ENCODE measurements around the gene ZKSCAN1.
"Not testable (repeated sequence)": the region's sequence is repeated elsewhere in the genome, so short reads cannot be mapped to it uniquely, and the experiment has no call there.

Gene ZKSCAN1

GRCh38 chr7:100015232-100016214 is at the start of gene ZKSCAN1:
Gene ZKSCAN1 (plus strand): TSS chr7:100015596. CDS start chr7:100023507, 7,911 bp downstream.
- peak; percentile 90 for DNase-seq

- no peak for DNase-seq
Observed at GRCh38 chr7:99969298-99969697, 46.1 kb upstream of the ZKSCAN1 start.

- DNase-seq, result not testable (repeated sequence)
Observed at GRCh38 chr7:99969813-99970212, 45.6 kb upstream of the ZKSCAN1 start.

- DNase-seq, result no peak
Observed at GRCh38 chr7:99971242-99971641, 44.2 kb upstream of the ZKSCAN1 start.

- not testable (repeated sequence) for DNase-seq
Observed at GRCh38 chr7:99973817-99974216, 41.6 kb upstream of the ZKSCAN1 start.

- no peak for DNase-seq
Observed at GRCh38 chr7:99974681-99975080, 40.7 kb upstream of the ZKSCAN1 start.

- no peak for DNase-seq
Observed at GRCh38 chr7:99975782-99976521, 39.4 kb upstream of the ZKSCAN1 start, which contains the start of gene AZGP1. Gene AZGP1 (minus strand): TSS chr7:99976031. CDS start chr7:99976020, 11 bp downstream.

GRCh38 chr7:99976626-99977025 is 38.8 kb upstream of the ZKSCAN1 start:
- no peak for DNase-seq

GRCh38 chr7:99979814-99980225 is 35.6 kb upstream of the ZKSCAN1 start:
- DNase-seq, result peak; percentile 67

- DNase-seq, result not testable (repeated sequence)
Observed at GRCh38 chr7:99980448-99980872, 34.9 kb upstream of the ZKSCAN1 start.

- not testable (repeated sequence) for DNase-seq
Observed at GRCh38 chr7:99981066-99981465, 34.3 kb upstream of the ZKSCAN1 start.

- DNase-seq, result no peak
Observed at GRCh38 chr7:99984593-99984992, 30.8 kb upstream of the ZKSCAN1 start.

GRCh38 chr7:99987306-99987705 is 28.1 kb upstream of the ZKSCAN1 start:
- DNase-seq, result not testable (repeated sequence)

GRCh38 chr7:99987846-99988245 is 27.6 kb upstream of the ZKSCAN1 start:
- no peak for DNase-seq

- DNase-seq, result no peak
Observed at GRCh38 chr7:99990460-99990852, 24.9 kb upstream of the ZKSCAN1 start.

- DNase-seq, result not testable (repeated sequence)
Observed at GRCh38 chr7:99991543-99991942, 23.9 kb upstream of the ZKSCAN1 start.

GRCh38 chr7:99992330-99993038 is 22.9 kb upstream of the ZKSCAN1 start:
- DNase-seq, result no peak

GRCh38 chr7:99994819-99995218 is 20.6 kb upstream of the ZKSCAN1 start:
- DNase-seq, result no peak

GRCh38 chr7:99996755-99997544 is 18.4 kb upstream of the ZKSCAN1 start:
- no peak for DNase-seq

- peak; percentile 83 for DNase-seq
Observed at GRCh38 chr7:99997545-99998137, 17.8 kb upstream of the ZKSCAN1 start.

GRCh38 chr7:100000239-100000638 is 15.2 kb upstream of the ZKSCAN1 start:
- no peak for DNase-seq
